HG03064 (cell line): ENCODE measurements around the gene PRKAG2.
"Not testable (repeated sequence)": the region's sequence is repeated elsewhere in the genome, so short reads cannot be mapped to it uniquely, and the experiment has no call there.

Source experiments
- ATAC-seq: cut with Tn5 transposase; IDR thresholded peaks from one replicate; pipeline ENCODE4 v1.9.1; 2021; ENCODE audit warnings: low read depth; ENCODE audit not compliant: unreplicated experiment

Gene PRKAG2

DNA sequence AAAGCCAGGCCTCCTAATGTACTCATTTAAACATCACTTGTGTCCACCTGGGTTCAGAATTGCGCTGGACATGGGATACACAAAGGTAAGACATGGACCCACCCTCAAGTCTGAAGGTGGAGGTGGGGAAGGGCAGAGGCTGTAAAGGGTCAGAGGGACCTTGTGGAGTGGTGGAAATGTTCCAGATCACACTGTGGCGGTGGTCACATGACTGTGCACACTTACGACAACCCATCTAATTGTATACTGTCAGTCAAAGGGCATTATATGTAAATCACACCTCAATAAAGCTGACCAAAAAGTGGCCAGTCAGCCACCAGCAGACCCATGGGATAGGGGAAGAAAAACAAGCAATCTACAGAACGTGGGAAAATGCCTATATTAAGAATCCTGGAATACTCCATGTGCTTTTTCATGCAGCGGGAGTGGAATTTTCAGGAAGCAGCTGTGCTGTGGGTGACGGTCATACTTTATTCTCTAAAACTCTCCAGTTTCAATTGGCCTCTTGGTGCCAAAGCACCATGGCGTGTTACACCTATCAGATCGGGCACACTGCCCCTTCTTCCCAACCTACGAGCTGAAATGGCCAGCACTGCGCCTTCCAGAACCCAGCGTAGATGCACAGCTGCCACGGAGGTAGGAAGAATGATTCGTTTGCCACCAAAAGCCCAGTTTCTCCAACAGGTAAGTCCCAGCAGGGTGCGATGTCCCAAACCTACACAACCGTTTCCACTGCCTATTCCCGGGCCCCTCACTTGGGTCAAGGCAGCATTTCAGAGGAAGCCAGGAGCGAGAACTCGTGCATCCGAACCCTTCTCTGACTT is 69.8 kb downstream of the PRKAG2 start:
- ATAC-seq = no peak

DNA sequence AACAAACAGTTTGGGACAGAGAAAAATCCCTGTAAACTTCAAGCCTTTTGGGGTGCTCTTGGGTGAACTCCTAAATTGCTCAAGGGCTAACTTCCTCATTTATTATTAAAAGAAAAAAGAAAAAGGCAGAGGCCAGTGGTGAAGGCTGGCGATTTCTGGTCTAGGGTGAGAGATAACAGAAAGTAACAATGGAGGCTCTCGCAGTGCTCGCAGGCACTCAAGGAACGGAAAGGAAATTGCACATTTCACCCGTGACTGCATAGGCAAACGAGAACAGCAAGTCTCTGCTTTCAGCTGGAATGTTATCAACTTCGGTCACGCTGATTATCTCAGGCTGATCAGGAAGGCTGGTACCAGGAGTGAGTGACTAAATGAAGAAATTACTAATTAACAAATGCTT is 70.7 kb downstream of the PRKAG2 start:
- no peak for ATAC-seq

- no peak for ATAC-seq
These were observed 71.7 kb downstream of the PRKAG2 start for GRCh38 chr7:151805191-151805590.

GRCh38 chr7:151804756-151805155 is 72.2 kb downstream of the PRKAG2 start:
- ATAC-seq = no peak

- ATAC-seq = no peak
These were observed 73.1 kb downstream of the PRKAG2 start for GRCh38 chr7:151803841-151804240.

GRCh38 chr7:151802469-151802846 is 74.5 kb downstream of the PRKAG2 start:
- no peak for ATAC-seq

DNA sequence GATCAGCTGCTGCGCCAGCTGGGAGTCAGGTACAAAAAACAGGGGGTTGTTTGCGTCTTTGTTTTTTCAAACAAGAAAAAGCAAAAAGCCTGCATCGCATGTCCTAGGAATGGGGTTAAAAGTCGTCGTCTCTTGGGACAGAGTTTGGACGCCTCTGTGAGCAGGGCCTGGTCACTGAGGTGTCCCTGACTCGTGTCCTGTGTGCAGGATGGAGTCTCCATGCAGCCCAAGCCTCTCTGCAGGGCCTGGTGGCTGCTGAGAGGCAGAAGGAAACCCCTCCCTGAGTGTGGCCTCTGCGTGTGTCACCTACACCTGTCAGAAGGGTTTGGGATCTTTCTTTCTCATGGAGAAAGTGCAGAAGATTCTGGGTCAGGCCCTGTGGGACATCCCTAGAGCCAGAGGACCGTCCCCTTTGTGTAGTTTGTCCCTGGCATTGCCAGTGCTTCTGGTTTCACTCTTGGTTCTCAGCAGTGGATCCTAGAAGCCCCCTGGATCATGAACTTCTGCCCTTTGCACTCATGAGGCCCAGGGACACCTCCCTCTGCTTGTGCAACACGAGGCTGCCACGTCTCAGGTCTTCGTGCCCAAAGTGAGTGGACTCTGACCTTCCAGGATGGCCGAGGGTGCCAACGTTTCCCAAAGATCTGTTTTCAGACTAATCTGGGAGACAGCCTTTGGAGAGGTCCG is 75.0 kb downstream of the PRKAG2 start:
- ATAC-seq = no peak

GRCh38 chr7:151801291-151801690 is 75.6 kb downstream of the PRKAG2 start:
- no peak for ATAC-seq

- ATAC-seq = no peak
These were observed 76.1 kb downstream of the PRKAG2 start for GRCh38 chr7:151800861-151801260.

- no peak for ATAC-seq
These were observed 76.5 kb downstream of the PRKAG2 start for GRCh38 chr7:151800391-151800790.

DNA sequence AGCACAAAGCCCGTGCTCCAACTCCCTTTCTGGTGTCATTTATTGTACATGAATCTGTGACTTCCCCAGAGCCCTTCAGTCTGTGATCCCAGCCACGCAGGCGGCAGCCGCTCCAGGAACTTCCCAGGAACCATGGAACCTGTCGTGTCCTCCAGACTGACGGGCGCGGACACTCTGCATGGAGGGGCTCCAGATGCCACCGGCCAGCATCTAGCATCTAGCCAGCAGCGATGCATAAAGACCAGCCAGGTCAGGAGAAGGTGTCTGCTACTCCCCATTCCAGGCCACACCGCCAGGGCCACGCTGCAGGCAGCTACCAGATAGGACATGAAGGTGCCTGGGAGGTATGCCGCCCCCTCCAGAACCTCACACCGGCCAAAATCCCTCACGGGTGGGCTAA is 77.4 kb downstream of the PRKAG2 start:
- ATAC-seq = no peak

DNA sequence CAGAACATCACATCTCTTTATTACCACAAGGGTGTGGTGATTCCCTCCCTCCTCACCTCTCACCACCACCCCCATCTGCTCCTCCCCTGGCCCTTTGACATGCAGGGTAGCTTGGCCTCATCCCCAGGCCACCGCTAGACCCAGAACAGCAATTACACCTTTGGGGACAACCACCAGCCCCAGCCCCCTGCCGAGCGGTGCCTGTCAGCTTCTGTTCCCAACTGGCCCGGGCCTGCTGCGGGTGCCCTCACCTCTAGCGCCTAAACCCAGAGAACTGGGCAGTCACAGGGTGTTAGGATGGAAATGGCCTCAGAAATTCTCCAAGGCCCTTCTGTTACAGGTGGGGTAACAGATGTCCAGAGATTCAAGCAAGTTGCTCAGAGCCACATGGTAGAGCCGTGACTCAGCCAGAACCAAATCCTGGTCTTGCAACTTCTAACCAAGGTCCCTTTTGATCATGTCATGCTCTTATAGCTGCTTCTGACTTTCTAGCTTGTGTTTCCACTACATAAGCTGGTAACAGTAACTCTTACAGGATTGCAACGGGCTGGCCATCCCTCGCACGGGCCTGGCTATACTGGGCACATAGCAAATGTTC is 78.0 kb downstream of the PRKAG2 start:
- ATAC-seq = no peak

DNA sequence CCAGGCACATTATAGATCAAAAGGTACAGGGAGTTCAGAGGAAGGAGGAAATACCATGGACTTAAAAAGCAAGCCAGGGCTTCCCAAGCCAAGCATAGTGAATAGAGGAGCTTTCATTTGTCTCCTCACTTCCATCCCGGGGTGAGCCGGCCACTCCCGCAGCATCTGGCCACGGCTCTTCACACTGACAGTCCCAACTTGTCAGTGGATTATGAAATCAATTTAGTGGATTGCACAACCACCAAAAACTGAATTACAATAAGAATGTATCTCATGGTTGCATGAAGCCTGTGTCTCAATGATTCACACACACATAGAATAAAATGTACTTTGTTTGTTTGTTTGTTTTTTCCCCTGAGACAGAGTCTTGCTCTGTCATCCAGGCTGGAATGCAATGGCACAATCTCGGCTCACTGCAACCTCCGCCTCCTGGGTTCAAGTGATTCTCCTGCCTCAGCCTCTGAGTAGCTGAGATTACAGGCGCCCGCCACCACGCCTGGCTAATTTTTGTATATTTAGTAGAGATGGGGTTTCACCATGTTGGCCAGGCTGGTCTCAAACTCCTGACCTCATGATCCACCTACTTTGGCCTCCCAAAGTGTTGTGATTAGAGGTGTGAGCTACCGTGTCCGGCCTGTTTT is 79.1 kb downstream of the PRKAG2 start:
- ATAC-seq = not testable (repeated sequence)

GRCh38 chr7:151796871-151797537 is 79.9 kb downstream of the PRKAG2 start:
- ATAC-seq = no peak

DNA sequence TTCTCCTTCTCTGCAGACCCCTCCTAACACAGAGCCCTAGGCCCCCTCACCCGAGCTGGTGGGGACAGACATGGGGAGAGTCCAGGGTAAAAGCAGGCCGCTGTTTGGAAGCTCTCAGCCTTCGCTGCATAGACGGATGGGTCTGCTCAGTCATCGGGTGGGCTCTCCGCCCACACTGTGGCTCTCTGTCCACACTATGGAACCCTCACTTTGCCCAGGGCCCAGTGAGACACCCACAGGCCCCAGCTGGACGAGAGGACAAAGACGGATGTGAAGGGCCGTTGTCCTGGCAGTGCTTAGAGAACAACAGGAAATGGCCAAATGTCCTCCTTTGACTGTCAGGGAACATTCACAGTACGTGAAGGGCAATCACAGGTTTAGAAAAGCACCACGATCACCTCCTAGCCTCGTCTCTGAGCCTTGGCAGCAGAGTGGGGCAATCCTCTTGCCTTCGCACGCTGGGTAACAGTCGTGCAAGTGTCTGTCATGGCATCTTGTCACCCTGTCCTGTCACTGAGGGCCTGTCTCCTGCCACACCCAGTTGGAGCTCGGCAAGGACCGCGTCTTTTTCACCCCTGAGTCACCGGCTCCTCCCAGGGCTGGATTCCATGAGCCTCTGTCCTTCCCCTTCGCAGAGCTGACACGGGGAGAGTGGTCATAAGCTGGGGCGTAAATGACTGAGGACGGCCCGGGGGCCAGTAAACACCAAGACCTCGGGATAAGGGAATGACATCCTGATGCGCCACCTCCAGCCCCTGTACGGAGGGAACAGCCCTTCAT is 80.6 kb downstream of the PRKAG2 start:
- ATAC-seq = no peak

DNA sequence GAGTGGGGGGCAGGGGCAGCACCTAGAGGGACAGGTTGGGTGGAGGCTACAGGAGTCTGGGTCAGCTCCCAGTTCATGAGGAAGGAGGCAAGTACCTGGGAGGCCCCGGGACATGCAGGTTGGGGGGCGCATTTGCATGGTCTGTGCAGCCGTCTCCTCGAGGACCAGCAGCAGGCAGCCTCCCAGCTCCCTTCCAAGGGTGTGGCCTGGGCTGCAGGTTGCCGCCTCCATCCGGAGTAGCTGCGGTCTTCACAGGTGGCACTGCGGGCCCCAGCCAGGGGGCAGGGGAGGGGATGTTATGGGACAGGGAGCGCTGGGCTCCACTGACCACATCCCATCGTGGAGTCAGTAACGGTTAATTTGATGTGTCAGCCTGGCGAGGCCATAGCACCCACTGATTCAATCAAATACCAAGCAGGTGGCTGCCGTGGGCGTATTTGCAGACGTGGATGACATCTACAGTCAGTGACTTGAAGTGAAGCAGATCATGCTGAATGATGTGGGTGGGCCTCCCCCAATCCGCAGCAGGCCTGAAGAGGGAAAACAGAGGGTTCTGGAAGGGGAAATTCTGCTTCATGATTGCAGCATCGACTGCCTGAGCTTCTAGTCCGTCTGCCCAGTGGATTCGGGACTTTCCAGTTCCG is 81.6 kb downstream of the PRKAG2 start:
- ATAC-seq = no peak

DNA sequence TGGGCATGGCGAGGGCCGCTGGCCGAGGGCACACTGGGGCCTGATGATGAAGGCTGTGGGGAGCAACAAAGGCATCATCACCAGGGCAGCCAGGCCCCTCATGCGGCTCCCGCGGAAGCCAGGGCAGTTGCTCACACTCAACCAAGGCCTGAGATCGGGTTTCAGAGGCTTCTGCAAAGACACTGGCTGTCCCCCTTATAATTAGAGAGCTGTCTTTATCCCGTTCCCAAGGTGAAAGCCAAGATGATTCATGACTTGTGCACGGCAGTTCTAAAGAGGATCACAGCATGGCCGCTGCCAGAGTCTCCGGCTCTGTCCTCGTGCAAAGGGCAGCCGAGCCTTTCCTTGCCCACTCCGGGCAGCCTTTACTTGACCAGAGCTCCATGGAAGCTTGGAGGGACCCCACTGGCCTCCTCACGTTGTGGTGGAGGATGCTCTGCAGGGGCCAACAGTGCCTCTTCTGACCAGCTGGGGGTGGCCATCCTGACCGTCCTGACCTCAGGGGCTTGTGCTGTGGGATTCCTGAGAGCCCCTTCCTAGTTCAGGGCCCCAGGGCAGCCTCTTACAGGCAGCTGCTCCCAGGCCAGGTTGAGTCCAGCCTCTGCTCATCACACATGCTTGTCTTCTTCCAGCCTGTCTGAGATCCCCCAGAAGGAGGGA is 82.3 kb downstream of the PRKAG2 start:
- ATAC-seq = no peak

DNA sequence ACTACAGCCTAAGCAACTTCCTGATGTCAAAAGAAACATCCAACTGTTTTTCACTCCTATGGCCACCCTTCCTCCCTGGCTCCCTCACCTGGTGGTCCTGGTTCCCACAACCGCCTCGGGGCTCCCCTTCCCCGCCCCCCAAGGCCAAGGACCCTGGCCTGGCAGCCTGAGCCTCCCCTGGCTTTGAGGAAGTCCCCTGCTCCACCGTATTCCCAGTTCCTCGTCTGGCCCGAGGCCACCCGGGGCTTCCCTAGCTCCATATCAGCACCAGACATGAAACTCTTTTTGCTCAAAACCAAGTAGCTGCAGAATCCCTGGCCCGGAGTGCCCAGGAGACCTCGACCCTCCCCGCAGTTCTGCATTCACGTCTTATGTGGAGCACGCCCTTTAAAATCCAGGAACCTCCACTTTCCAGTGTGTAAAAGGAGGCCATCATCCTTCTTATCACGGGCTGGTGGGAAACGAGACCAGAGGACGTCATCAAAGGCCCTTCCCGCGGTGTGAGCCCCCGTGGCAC is 82.9 kb downstream of the PRKAG2 start:
- no peak for ATAC-seq

DNA sequence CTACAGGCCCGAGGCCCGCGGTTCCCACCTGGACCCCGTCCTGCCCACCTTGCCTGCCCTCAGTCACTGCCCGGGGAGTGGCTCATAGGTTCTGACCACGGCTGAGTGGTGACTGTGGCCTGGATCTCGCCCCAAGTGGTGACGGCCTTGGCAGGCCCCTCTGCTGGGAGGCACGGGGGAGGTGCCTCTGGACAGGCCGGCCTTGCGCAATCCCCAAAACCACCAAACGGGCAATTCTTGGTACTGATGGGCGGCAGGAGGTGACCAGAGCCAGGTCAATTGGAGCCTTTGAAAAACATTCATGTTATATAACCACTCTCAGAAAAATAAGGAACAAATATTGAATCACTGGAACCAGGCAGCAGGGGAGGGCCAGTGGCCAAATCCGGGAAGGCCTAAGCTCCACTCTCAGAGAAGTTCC is 83.4 kb downstream of the PRKAG2 start:
- ATAC-seq = no peak
